ENCODE results near the gene DYNC1LI1. TPM values are rescaled to one million over a fixed set of nuclear protein-coding genes. Genes with fewer than 3 reads are reported as not detected.

Gene DYNC1LI1
- total RNA-seq, 3 donors from 2014 or later: 25.3 to 35.7 (median 31.8) TPM

- Histone ChIP-seq H3K9me3 (no peaks in the 10 kb centered on the region), H3K27ac (no peak overlapping the region), H3K27me3 (no peaks in the 10 kb centered on the region), H3K36me3 (no peaks in the 10 kb centered on the region), H3K4me1 (no peaks in the 10 kb centered on the region), H3K4me3 (no peak overlapping the region)
- intact Hi-C loops (cut with DNase I; ENCODE audit: low total_unique reads): no loop called here
- TF ChIP-seq CTCF (IDR thresholded peaks at IDR 0.05) (no peak), POLR2A (IDR thresholded peaks at IDR 0.05) (no peak), POLR2AphosphoS5 (IDR thresholded peaks at IDR 0.05) (no peak)
- DNase-seq (ENCODE audit: low spot score in 2 of 2): no peak
These were observed 71.1 kb downstream of the DYNC1LI1 start for GRCh38 chr3:32499585-32499984.

GRCh38 chr3:32498992-32499391, 71.7 kb downstream of the DYNC1LI1 start:
- TF ChIP-seq POLR2AphosphoS5 (IDR thresholded peaks at IDR 0.05) (no peak), POLR2A (IDR thresholded peaks at IDR 0.05) (no peak), CTCF (IDR thresholded peaks at IDR 0.05) (no peak)
- no peak for DNase-seq (ENCODE audit: low spot score in 2 of 2)

GRCh38 chr3:32498252-32498651, 72.4 kb downstream of the DYNC1LI1 start:
- intact Hi-C loops (cut with DNase I; ENCODE audit: low total_unique reads): no loop called here

More at GRCh38 chr3:32498992-32499391, 71.7 kb downstream of the DYNC1LI1 start:
- Histone ChIP-seq H3K9me3 (no peaks in the 10 kb centered on the region), H3K4me1 (peaks cover 0 to 5% of the 10 kb centered on the region in 2 donors), H3K27ac (no peak overlapping the region), H3K4me3 (no peak overlapping the region), H3K36me3 (no peaks in the 10 kb centered on the region), H3K27me3 (no peaks in the 10 kb centered on the region)
- intact Hi-C loops (cut with DNase I; ENCODE audit: low total_unique reads): no loop called here

GRCh38 chr3:32495609-32496008, 75.0 kb downstream of the DYNC1LI1 start:
- TF ChIP-seq CTCF (IDR thresholded peaks at IDR 0.05) (no peak), POLR2A (IDR thresholded peaks at IDR 0.05) (no peak), POLR2AphosphoS5 (IDR thresholded peaks at IDR 0.05) (no peak)
- H3K27ac ChIP-seq: peak overlapping the region in 1 of 2 donors; percentile 1
- no peaks in the 10 kb centered on the region for H3K27me3 ChIP-seq
- H3K9me3 ChIP-seq: no peaks in the 10 kb centered on the region
- intact Hi-C loops (cut with DNase I; ENCODE audit: low total_unique reads): no loop called here
- H3K4me1 ChIP-seq: peaks cover 0 to 11% of the 10 kb centered on the region in 2 donors
- DNase-seq (ENCODE audit: low spot score in 2 of 2): no peak
- no peaks in the 10 kb centered on the region for H3K36me3 ChIP-seq
- H3K4me3 ChIP-seq: no peak overlapping the region

More at GRCh38 chr3:32498252-32498651, 72.4 kb downstream of the DYNC1LI1 start:
- TF ChIP-seq POLR2A (IDR thresholded peaks at IDR 0.05) (no peak), CTCF (IDR thresholded peaks at IDR 0.05) (no peak), POLR2AphosphoS5 (IDR thresholded peaks at IDR 0.05) (no peak)
- Histone ChIP-seq H3K4me3 (no peak overlapping the region), H3K27me3 (no peaks in the 10 kb centered on the region), H3K27ac (no peak overlapping the region), H3K36me3 (no peaks in the 10 kb centered on the region), H3K9me3 (no peaks in the 10 kb centered on the region), H3K4me1 (peaks cover 0 to 11% of the 10 kb centered on the region in 2 donors)
- DNase-seq (ENCODE audit: low spot score in 2 of 2): no peak

- H3K4me1 ChIP-seq: peaks cover 0 to 11% of the 10 kb centered on the region in 2 donors
- DNase-seq (ENCODE audit: low spot score in 2 of 2): no peak
These were observed 75.6 kb downstream of the DYNC1LI1 start for GRCh38 chr3:32495085-32495484.

More at GRCh38 chr3:32495085-32495484, 75.6 kb downstream of the DYNC1LI1 start:
- H3K27ac ChIP-seq: peak overlapping the region in 1 of 2 donors; percentile 1
- intact Hi-C loops (cut with DNase I; ENCODE audit: low total_unique reads): no loop called here
- no peak overlapping the region for H3K4me3 ChIP-seq
- TF ChIP-seq POLR2AphosphoS5 (IDR thresholded peaks at IDR 0.05): no peak
- no peak for TF ChIP-seq CTCF (IDR thresholded peaks at IDR 0.05)
- TF ChIP-seq POLR2A (IDR thresholded peaks at IDR 0.05): no peak
- H3K27me3 ChIP-seq: no peaks in the 10 kb centered on the region
- H3K36me3 ChIP-seq: no peaks in the 10 kb centered on the region
- H3K9me3 ChIP-seq: no peaks in the 10 kb centered on the region
